H1 (cell line): Measurements from ENCODE around the gene CRYBG1. TPM values are rescaled to one million over a fixed set of nuclear protein-coding genes. Genes with fewer than 3 reads are reported as not detected.

ENCODE experiments used
- CTCF ChIA-PET: fragments of 300-600 bp; sonication (Branson Sonifier 250); formaldehyde crosslinking; loops from one replicate; lab custom pipeline; 2021; ENCODE audit not compliant: partially characterized antibody; lab: Charles Lee
- POLR2A ChIA-PET: fragments of 300-600 bp; sonication (Branson Sonifier 250); formaldehyde crosslinking; loops from one replicate; lab custom pipeline; 2021; ENCODE audit warnings: inconsistent platforms; ENCODE audit not compliant: partially characterized antibody; lab: Charles Lee
- DNase-seq, 2 experiments: peaks; one replicate each; pipeline versions ENCODE4 v3.0.0 to v3.0.0-alpha.2; 2010 to 2022; ENCODE audit warnings: low spot score in 2 of 2, low read depth in 1 of 2, mixed read lengths in 1 of 2
- FAIRE-seq: peaks from 2 replicates; lab custom pipeline; 2011; peaks lifted over from hg19 to GRCh38; lab: Jason Lieb, UNC
- H2AFZ ChIP-seq: 2 replicates; pipeline ENCODE4 v1.8.1; 2012; ENCODE audit warnings: low read length, inconsistent platforms
- H2AK5ac ChIP-seq: 2 replicates; pipeline ENCODE4 v1.6.1; 2013; ENCODE audit warnings: low read depth, low read length
- H2BK120ac ChIP-seq: replicated peaks from 2 replicates; pipeline ENCODE3; 2013; ENCODE audit warnings: low read depth, low read length, inconsistent platforms
- H2BK12ac ChIP-seq: 2 replicates; pipeline ENCODE4 v1.6.1; 2013; ENCODE audit warnings: low read depth, low read length
- H2BK15ac ChIP-seq: 2 replicates; pipeline ENCODE4 v1.6.1; 2013; ENCODE audit warnings: low read length
- H2BK20ac ChIP-seq: 2 replicates; pipeline ENCODE4 v1.6.1; 2013; ENCODE audit warnings: low read length
- H2BK5ac ChIP-seq: 2 replicates; pipeline ENCODE4 v1.6.1; 2013; ENCODE audit warnings: low read depth, low read length
- H3K14ac ChIP-seq: 2 replicates; pipeline ENCODE4 v1.6.1; 2013; ENCODE audit warnings: inconsistent platforms; ENCODE audit not compliant: insufficient read length
- H3K18ac ChIP-seq: 2 replicates; pipeline ENCODE4 v1.6.1; 2013; ENCODE audit warnings: low read length; ENCODE audit errors: extremely low read depth
- H3K23ac ChIP-seq: 2 replicates; pipeline ENCODE4 v1.6.1; 2013; ENCODE audit warnings: inconsistent platforms; ENCODE audit not compliant: insufficient read length
- H3K23me2 ChIP-seq: 2 replicates; pipeline ENCODE4 v1.6.1; 2013; ENCODE audit warnings: low read depth, low read length
- H3K27ac ChIP-seq: 2 replicates; pipeline ENCODE4 v1.6.1; 2011; ENCODE audit warnings: low read depth, low read length, inconsistent platforms
- H3K27me3 ChIP-seq, 4 experiments: replicated peaks in 1 of 4; 1 replicate in 1 of 4; 2 replicates in 3 of 4; pipeline versions ENCODE4 v1.6.1 to v1.8.1; 2011 to 2013; ENCODE audit warnings: low read length in 3 of 4, mild to moderate bottlenecking in 3 of 4, inconsistent platforms in 2 of 4, mixed read lengths in 2 of 4, moderate library complexity in 1 of 4; ENCODE audit not compliant: control insufficient read depth in 3 of 4, insufficient read depth in 3 of 4; ENCODE audit errors: extremely low read depth in 1 of 4
- H3K36me3 ChIP-seq, 4 experiments: 2 replicates each; pipeline versions ENCODE4 v1.6.1 to v1.8.1; 2011 to 2013; ENCODE audit warnings: mild to moderate bottlenecking in 4 of 4, low read length in 3 of 4, moderate library complexity in 2 of 4, control low read depth in 1 of 4, inconsistent platforms in 1 of 4; ENCODE audit not compliant: insufficient read depth in 4 of 4, control insufficient read depth in 2 of 4
- H3K4ac ChIP-seq: replicated peaks from 2 replicates; pipeline ENCODE3; 2013; ENCODE audit warnings: low read length, low read depth, mixed read lengths, inconsistent platforms; ENCODE audit not compliant: insufficient read length
- H3K4me1 ChIP-seq, 4 experiments: replicated peaks in 1 of 4; 1 replicate in 1 of 4; 2 replicates in 3 of 4; pipeline versions ENCODE4 v1.6.1 to v1.8.1; 2011 to 2013; ENCODE audit warnings: low read length in 3 of 4, inconsistent platforms in 2 of 4, mixed read lengths in 1 of 4; ENCODE audit not compliant: insufficient read depth in 4 of 4, control insufficient read depth in 3 of 4
- H3K4me2 ChIP-seq, 2 experiments: 2 replicates each; pipeline versions ENCODE4 v1.6.1 to v1.8.1; 2011 to 2013; ENCODE audit warnings: low read depth in 2 of 2, low read length in 2 of 2, control low read depth in 1 of 2, inconsistent platforms in 1 of 2, mild to moderate bottlenecking in 1 of 2; ENCODE audit not compliant: insufficient read depth in 1 of 2
- H3K4me3 ChIP-seq, 4 experiments: fragments of 200-600, 300-600 bp in 1 of 4; sonication (generic), shearing (Covaris generic), sonication (Bioruptor Twin) in 1 of 4; 2 replicates each; pipeline versions ENCODE4 v1.5.1 to v1.8.1; 2011 to 2016; ENCODE audit warnings: low read length in 4 of 4, low read depth in 3 of 4, control low read depth in 2 of 4, inconsistent platforms in 2 of 4, mild to moderate bottlenecking in 2 of 4, mixed read lengths in 1 of 4, moderate library complexity in 1 of 4; ENCODE audit not compliant: insufficient read depth in 2 of 4; ENCODE audit errors: extremely low read depth in 1 of 4
- H3K56ac ChIP-seq: replicated peaks from 2 replicates; pipeline ENCODE3; 2013; ENCODE audit warnings: low read depth, mild to moderate bottlenecking, mixed read lengths, low read length, inconsistent platforms; ENCODE audit not compliant: insufficient read length
- H3K79me1 ChIP-seq: 2 replicates; pipeline ENCODE4 v1.6.1; 2013; ENCODE audit warnings: low read depth, low read length, control low read depth
- H3K79me2 ChIP-seq, 2 experiments: 2 replicates each; pipeline versions ENCODE4 v1.6.1 to v1.8.1; 2012 to 2013; ENCODE audit warnings: low read length in 2 of 2, mild to moderate bottlenecking in 2 of 2, inconsistent platforms in 1 of 2; ENCODE audit not compliant: insufficient read depth in 2 of 2, control insufficient read depth in 1 of 2
- H3K9ac ChIP-seq, 4 experiments: replicated peaks in 1 of 4; 1 replicate in 1 of 4; 2 replicates in 3 of 4; pipeline versions ENCODE4 v1.6.1 to v1.8.1; 2011 to 2013; ENCODE audit warnings: low read depth in 3 of 4, low read length in 3 of 4, control low read depth in 2 of 4, mild to moderate bottlenecking in 2 of 4, moderate library complexity in 2 of 4, inconsistent platforms in 1 of 4; ENCODE audit errors: extremely low read depth in 1 of 4
- H3K9me3 ChIP-seq, 2 experiments: 2 replicates each; pipeline versions ENCODE4 v1.6.1 to v1.8.1; 2012 to 2013; ENCODE audit warnings: mild to moderate bottlenecking in 2 of 2, moderate library complexity in 2 of 2, control low read depth in 1 of 2, inconsistent platforms in 1 of 2, low read depth in 1 of 2, low read length in 1 of 2, mixed read lengths in 1 of 2; ENCODE audit not compliant: insufficient read depth in 2 of 2
- H4K20me1 ChIP-seq, 2 experiments: replicated peaks in 1 of 2; 2 replicates each; pipeline versions ENCODE3 to v1.8.1; 2011 to 2013; ENCODE audit warnings: inconsistent platforms in 2 of 2, low read length in 2 of 2, mild to moderate bottlenecking in 1 of 2; ENCODE audit not compliant: insufficient read depth in 2 of 2, control insufficient read depth in 1 of 2
- H4K5ac ChIP-seq: 2 replicates; pipeline ENCODE4 v1.6.1; 2013; ENCODE audit warnings: low read length, low read depth, mixed read lengths, inconsistent platforms; ENCODE audit not compliant: insufficient read length
- H4K8ac ChIP-seq: 2 replicates; pipeline ENCODE4 v1.8.0; 2013; ENCODE audit warnings: mild to moderate bottlenecking, moderate library complexity, low read length, inconsistent platforms; ENCODE audit not compliant: insufficient read depth; ENCODE audit errors: extremely low read depth
- H4K91ac ChIP-seq: replicated peaks from 2 replicates; pipeline ENCODE3; 2013; ENCODE audit warnings: low read length, mixed read lengths, inconsistent platforms; ENCODE audit not compliant: insufficient read length
- ATF3 ChIP-seq: IDR thresholded peaks from 2 replicates; pipeline ENCODE4 v1.6.1; 2011; ENCODE audit warnings: low read depth, mild to moderate bottlenecking, low read length; ENCODE audit not compliant: insufficient read depth
- CBX8 ChIP-seq: fragments of 300-800, 300-1000 bp; sonication (generic); IDR thresholded peaks from 2 replicates; pipeline ENCODE4 v1.7.1; 2016; ENCODE audit warnings: low read depth, low read length, borderline replicate concordance
- GABPA ChIP-seq: IDR thresholded peaks from 2 replicates; pipeline ENCODE4 v1.6.1; 2011; ENCODE audit warnings: mild to moderate bottlenecking, low read length, moderate library complexity, borderline replicate concordance; ENCODE audit not compliant: insufficient read depth
- HDAC6 ChIP-seq: IDR thresholded peaks from one replicate; pipeline ENCODE4 v1.7.1; 2012; ENCODE audit warnings: low read depth, mild to moderate bottlenecking, inconsistent platforms, low read length, moderate library complexity
- JUN ChIP-seq: IDR thresholded peaks from 2 replicates; pipeline ENCODE4 v1.6.1; 2011; ENCODE audit warnings: low read depth, mild to moderate bottlenecking, improper control_type of control experiment, low read length
- SP2 ChIP-seq: IDR thresholded peaks from 2 replicates; pipeline ENCODE4 v1.6.1; 2012; ENCODE audit warnings: mild to moderate bottlenecking, low read length, inconsistent platforms
- SRF ChIP-seq: IDR thresholded peaks from 2 replicates; pipeline ENCODE4 v1.6.1; 2011; ENCODE audit warnings: mild to moderate bottlenecking, low read depth, low read length, moderate library complexity
- WGBS, 2 experiments: shearing (Covaris generic) in 1 of 2; methylation state at CpG; one replicate each; pipeline versions ENCODE4 v1.1.6 to v1.1.7; 2013 to 2015; ENCODE audit warnings: low lambda C conversion rate in 2 of 2, mixed read lengths in 2 of 2, inconsistent platforms in 1 of 2, low coverage in 1 of 2, missing lambda C conversion rate in 1 of 2; ENCODE audit not compliant: insufficient replicate concordance in 2 of 2, insufficient coverage in 1 of 2, insufficient read length in 1 of 2; ENCODE audit errors: extremely low coverage in 1 of 2, missing lambda C conversion rate in 1 of 2; 5-methylcytosine and 5-hydroxymethylcytosine counted together
- polyA plus RNA-seq, 7 experiments: library from polyadenylated mRNA; depleted of rRNA in 3 of 7; stranded (reverse) in 5 of 7; unstranded in 2 of 7; fragments of >200 nt in 5 of 7; fragments of 200-250 nt in 2 of 7; gene quantifications; 1 replicate in 5 of 7; 2 replicates in 1 of 7; 4 replicates in 1 of 7; pipeline versions ENCODE4 v1.2.1 to v1.2.3, GENCODE V29; 2011 to 2013; ENCODE audit warnings: missing spikeins in 2 of 7, mixed read lengths in 2 of 7
- total RNA-seq: library from RNA; stranded (reverse); fragmentation: NEBNext Ultra II Directional; extraction: Animal tissue kit (Norgen Biotek cat#: 25700); gene quantifications from 2 replicates; pipeline ENCODE4 v1.2.1, GENCODE V29; 2021

Gene CRYBG1
- total and polyA plus RNA-seq, 2 of the 8 experiments (the other 6 are each of a cell fraction or from before 2014, with no cell fraction given) = 2.2 to 11.6 TPM

- no peak overlapping the region for H3K9ac ChIP-seq
- H2BK120ac ChIP-seq = no peak overlapping the region
- no peaks in the 10 kb centered on the region for H3K27me3 ChIP-seq
- no peak overlapping the region for H4K91ac ChIP-seq
- no peak overlapping the region for H2BK12ac ChIP-seq
- H4K20me1 ChIP-seq = no peaks in the 10 kb centered on the region
- H2AK5ac ChIP-seq = no peak overlapping the region
- no peaks in the 10 kb centered on the region for H3K79me2 ChIP-seq
- no peak overlapping the region for H2BK15ac ChIP-seq
- H3K4ac ChIP-seq = no peak overlapping the region
- no peak overlapping the region for H3K18ac ChIP-seq
- no peak overlapping the region for H2AFZ ChIP-seq
- FAIRE-seq = no peak
- no peak overlapping the region for H3K23ac ChIP-seq
- H2BK5ac ChIP-seq = no peak overlapping the region
- DNase-seq = no peak
- H3K4me1 ChIP-seq = peaks cover 0 to 3% (median 1%) of the 10 kb centered on the region in 4 experiments; a peak in 2 of 7 replicates
- ChIA-PET CTCF (interaction anchor here (0.6 to 3.2 kb wide), 10 partner anchors 8 to 1138 kb away, joined by 3 to 14 read pairs (median 6); no protein-coding TSS in a partner anchor), POLR2A (no interaction called here)
- H4K8ac ChIP-seq = no peak overlapping the region
- no peak overlapping the region for H3K14ac ChIP-seq
- 91% methylated on average over 4 of the region's 4 CpGs; no CpG with 5 or more reads in 1 of the 2 experiments for WGBS, 2 experiments
- no peaks in the 10 kb centered on the region for H3K23me2 ChIP-seq
- H3K56ac ChIP-seq = no peak overlapping the region
- no peak overlapping the region for H2BK20ac ChIP-seq
- H3K79me1 ChIP-seq = no peaks in the 10 kb centered on the region
- no peak overlapping the region for H3K27ac ChIP-seq
- peaks cover 0 to 10% (median 2%) of the 10 kb centered on the region in 4 experiments; a peak in 4 of 8 replicates for H3K36me3 ChIP-seq
- no peak overlapping the region for H4K5ac ChIP-seq
- TF ChIP-seq HDAC6 = no peak
- TF ChIP-seq GABPA = no peak
- TF ChIP-seq SP2 = no peak
- no peak for TF ChIP-seq JUN
- TF ChIP-seq CBX8 = no peak
- no peak for TF ChIP-seq SRF
- no peak for TF ChIP-seq ATF3
- no peak overlapping the region for H3K4me3 ChIP-seq
- no peak overlapping the region for H3K4me2 ChIP-seq
- H3K9me3 ChIP-seq = no peaks in the 10 kb centered on the region
Measured at GRCh38 chr6:106569428-106569827, 208.9 kb downstream of the CRYBG1 start.
